ENCODE results near the gene KLF1.
"Not testable (repeated sequence)": the region's sequence is repeated elsewhere in the genome, so short reads cannot be mapped to it uniquely, and the experiment has no call there.

KLF1 gene

GRCh38 chr19:12890787-12891552 is 4.0 kb upstream of the KLF1 start, which contains the start of gene GCDH:
Gene GCDH (plus strand): TSS chr19:12891160. CDS start chr19:12891305, 145 bp downstream.
- peak; percentile 96 for DNase-seq

DNA sequence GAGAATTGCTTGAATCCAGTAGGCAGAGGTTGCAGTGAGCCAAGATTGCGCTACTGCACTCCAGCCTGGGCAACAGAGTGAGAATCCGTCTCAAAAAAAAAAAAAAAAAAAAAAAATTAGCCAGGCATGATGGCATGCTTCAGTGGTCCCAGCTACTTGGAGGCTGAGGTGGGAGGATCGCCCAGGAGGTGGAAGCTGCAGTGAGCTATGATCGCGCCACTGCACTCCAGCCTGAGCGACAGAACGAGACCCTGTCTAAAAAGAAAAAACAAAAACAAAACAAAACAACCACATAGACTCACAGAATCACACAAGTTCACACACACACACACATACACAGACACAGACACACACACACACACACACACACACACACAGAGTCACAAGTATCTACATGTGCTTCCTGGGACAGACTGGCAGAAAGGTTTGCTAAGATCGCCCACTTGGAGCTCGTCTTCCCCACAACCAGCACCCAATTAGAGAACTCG is 3.3 kb upstream of the KLF1 start:
- not testable (repeated sequence) for DNase-seq

DNA sequence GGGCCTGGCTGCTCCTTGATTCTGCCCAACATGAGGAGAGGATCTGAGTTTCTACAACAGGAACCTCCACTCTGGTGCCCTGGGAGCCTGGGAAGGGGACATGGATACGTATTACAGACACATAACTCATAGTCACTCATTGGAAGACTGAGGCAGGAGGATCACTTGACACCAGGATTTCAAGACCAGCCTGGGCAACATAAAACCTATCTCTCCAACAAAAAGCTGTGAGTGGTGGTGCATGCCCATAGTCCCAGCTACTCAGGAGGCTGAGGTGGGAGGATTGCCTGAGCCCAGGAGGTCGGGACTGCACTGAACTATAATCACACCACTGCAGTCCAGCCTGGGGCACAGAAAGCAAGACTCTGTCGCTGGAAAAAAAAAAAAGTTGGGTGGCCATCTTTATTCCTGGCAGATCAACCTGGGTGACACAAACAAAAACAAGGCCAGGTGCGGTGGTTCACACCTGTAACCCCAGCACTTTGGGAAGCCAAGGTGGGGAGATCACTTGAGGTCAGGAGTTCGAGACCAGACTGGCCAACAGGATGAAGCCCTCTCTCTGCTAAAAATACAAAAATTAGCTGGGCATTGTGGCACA is 1.1 kb upstream of the KLF1 start:
- no peak for DNase-seq

DNA sequence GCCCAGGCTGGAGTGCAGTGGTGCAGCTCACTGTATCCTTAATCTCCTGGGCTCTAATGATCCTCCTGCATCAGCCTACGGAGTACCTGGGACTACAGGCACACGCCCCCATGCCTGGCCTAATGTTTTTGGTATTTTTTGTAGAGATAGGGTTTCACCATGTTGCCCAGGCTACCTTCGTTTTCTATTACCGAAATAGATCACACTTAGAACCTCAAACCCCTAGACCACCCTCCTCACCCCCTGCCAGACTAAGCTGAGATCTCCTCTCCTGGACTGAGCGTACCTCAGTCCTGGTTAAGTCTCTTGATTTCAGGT is 391 bp downstream of the KLF1 start:
- no peak for DNase-seq

- no peak for DNase-seq
Measured at GRCh38 chr19:12885749-12886650, 1.0 kb downstream of the KLF1 start.

GRCh38 chr19:12884926-12885748 is 1.9 kb downstream of the KLF1 start:
- peak; percentile 88 for DNase-seq

GRCh38 chr19:12884627-12884925 is 2.4 kb downstream of the KLF1 start:
- no peak for DNase-seq

DNA sequence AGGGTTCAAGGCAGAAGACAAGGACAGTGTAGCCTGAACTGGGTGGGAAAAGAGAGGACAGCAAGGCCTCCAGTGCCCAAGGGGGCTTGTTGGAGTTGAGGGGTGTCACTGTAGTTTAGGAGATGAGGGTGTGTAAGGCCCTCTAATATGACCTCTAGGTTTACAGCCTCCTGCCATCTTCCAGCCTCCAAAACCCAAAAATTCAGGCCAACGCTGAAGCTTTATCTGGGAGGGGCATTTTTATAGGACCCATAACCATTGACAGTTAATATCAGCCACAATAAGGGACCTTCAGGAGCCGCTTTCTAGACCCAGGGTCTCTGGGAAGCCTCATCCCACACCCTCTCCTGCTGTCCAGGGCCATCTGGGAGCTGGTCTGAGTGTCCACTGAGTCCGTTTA is 2.8 kb downstream of the KLF1 start:
- no peak for DNase-seq

- DNase-seq = no peak
Measured at GRCh38 chr19:12882589-12882988, 4.4 kb downstream of the KLF1 start.

- DNase-seq = peak; percentile 82
Measured at GRCh38 chr19:12881172-12881808, 5.7 kb downstream of the KLF1 start, which contains the start of gene DNASE2. Gene DNASE2 (minus strand): TSS chr19:12881449. CDS start chr19:12881375, 74 bp downstream.

DNA sequence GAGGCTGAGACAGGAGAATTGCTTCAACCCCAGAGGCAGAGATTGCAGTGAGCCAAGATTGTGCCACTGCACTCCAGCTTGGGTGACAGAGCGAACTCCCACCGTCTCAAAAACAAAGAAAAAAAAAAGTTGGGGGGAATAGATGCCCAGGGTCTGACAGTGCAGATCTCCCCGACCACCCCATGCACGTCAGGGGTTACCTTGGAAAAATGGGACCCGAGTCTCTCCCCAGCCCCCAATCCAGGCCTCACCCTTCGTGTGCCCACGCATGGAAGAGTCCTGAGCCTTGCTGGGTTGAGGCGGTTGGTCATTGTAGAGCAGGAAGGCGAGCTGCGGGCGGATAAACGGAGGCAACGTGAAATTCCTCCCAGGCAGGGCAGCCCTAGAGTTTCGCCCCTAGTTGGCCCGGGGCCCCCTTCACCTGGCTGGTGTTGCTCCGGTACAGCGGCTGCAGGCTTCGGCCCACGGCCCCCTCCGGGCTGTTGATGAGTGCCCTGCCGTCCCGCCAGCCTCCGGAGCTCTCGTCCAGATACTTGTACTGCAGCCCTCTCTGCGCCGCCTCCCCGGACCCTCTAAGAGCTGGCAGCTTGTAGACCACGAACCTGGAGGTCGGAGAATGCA is 6.3 kb downstream of the KLF1 start:
- DNase-seq = no peak

DNA sequence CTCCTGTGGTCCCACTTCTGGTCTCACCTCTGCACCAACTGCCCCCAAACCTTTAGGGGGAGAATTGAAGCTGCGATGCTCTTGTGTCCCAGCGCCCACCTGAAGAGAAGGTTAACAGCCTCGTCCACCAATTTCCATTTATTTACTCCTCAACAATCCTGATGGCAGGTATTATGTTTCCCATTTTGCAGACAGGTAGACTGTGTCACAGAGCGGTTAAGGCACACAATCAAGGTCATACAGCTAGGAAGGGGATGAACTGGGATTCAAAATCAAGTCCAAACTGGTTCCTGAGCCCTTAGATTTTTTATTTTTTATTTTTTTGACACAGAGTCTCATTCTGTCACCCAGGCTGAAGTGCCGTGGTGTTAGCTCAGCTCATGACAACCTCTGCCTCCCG is 11.9 kb downstream of the KLF1 start:
- DNase-seq = no peak

DNA sequence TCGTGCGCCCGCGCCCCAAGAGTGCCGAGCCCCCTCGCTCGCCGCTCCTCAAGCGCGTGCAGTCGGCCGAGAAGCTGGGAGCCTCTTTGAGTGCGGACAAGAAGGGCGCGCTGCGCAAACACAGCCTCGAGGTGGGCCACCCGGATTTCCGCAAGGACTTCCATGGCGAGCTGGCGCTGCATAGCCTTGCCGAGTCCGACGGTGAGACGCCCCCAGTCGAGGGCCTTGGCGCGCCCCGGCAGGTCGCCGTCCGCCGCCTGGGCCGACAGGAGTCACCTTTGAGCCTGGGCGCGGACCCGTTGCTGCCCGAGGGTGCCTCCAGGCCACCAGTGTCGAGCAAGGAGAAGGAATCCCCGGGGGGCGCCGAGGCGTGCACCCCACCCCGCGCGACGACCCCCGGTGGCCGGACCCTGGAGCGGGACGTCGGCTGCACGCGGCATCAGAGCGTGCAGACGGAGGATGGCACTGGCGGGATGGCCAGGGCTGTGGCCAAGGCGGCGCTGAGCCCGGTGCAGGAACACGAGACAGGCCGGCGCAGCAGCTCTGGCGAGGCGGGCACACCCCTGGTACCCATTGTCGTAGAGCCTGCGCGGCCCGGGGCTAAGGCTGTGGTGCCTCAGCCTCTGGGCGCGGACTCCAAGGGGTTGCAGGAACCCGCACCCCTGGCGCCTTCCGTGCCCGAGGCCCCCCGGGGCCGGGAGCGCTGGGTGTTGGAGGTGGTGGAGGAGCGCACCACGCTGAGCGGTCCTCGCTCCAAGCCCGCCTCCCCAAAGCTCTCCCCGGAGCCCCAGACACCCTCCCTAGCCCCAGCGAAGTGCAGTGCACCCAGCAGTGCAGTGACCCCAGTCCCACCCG is 12.9 kb downstream of the KLF1 start:
- no peak for DNase-seq

- DNase-seq = peak; percentile 51
Measured at GRCh38 chr19:12872941-12873890, 13.8 kb downstream of the KLF1 start.

DNA sequence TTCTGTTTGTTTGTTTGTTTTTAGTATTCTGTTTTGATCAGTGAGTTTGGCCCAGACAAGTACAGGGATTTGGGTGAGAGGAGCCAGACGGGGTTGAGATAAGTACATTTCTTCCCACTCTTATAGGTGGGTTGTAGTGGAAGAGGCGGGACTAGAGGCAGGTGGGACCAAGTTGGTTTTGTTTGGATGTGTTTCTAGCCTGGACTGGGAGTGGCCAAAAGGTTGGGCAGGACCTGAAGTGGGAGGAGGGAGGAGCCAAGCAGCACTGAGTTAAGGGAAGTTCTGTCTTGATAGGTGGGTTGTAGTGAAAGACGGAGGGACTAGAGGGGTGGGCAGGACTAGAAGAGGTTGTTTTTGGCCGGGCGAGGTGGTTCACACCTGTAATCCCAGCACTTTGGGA is 14.7 kb downstream of the KLF1 start:
- no peak for DNase-seq

- no peak for DNase-seq
Measured at GRCh38 chr19:12871681-12872080, 15.3 kb downstream of the KLF1 start.

GRCh38 chr19:12868540-12869112 is 18.4 kb downstream of the KLF1 start:
- DNase-seq = no peak

DNA sequence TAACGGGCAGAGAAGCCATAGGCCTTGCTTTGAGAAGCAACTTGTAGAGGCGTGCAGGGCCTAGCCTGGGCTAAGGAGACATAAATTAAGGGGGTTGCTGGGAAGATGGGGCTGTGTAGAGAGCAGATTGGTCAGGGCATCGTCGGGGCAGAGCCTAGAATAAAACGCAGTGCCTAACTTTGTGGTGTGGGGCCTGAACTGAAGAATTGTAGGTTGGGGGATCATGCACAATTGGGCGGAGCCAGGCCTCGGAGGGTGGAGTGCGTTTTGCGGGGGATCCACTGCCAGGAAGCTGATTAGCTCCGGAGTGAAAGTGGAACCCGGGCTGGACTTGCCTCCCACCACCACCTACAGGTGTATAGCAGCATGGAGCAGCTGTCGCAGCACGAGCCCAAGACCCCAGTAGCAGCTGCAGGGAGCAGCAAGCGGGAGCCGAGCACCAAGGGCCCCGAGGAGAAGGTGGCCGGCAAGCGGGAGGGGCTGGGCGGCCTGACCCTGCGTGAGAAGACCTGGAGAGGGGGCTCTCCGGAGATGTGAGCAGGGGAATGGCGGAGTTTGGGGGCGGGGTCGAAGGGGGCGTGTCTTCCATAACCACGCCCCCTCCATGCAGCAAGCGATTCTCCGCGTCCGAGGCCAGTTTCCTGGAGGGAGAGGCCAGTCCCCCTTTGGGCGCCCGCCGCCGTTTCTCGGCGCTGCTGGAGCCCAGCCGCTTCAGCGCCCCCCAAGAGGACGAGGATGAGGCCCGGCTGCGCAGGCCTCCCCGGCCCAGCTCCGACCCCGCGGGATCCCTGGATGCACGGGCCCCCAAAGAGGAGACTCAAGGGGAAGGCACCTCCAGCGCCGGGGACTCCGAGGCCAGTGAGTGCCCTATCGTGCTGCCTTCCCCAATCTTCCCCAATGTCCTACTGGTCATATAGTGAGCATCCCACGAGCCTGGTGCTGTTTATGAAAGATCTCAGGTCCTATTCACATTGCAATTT is 19.6 kb downstream of the KLF1 start:
- peak; percentile 64 for DNase-seq

All from activated gamma-delta T cell treated with Interleukin-2 at 50 U/mL for 16 hours (primary cell).